ENCODE results near the gene PRPF38A. TPM values are rescaled to one million over a fixed set of nuclear protein-coding genes. Genes with fewer than 3 reads are reported as not detected.

Gene PRPF38A
- polyA plus RNA-seq, 1 of the 3 experiments (the other 2 are of a cell fraction): 24.3 TPM

- TF ChIP-seq REST (IDR thresholded peaks at IDR 0.05; ENCODE audit: low read depth, low read length): no peak
- no peak for TF ChIP-seq PBX3 (IDR thresholded peaks at IDR 0.05)
- no peak for TF ChIP-seq SIN3A (IDR thresholded peaks at IDR 0.05; ENCODE audit: borderline replicate concordance, low read depth, low read length)
- no peak for TF ChIP-seq JUND (IDR thresholded peaks at IDR 0.05)
- no peak for TF ChIP-seq MAX (IDR thresholded peaks at IDR 0.05; ENCODE audit: low read depth)
- TF ChIP-seq TAF1 (IDR thresholded peaks at IDR 0.05; ENCODE audit: borderline replicate concordance, low read depth, low read length): no peak
- TF ChIP-seq RCOR1 (IDR thresholded peaks at IDR 0.05; ENCODE audit: low read length): no peak
- no peak for TF ChIP-seq USF2 (IDR thresholded peaks at IDR 0.05; ENCODE audit: borderline replicate concordance, low read depth, low read length)
Observed at GRCh38 chr1:52427152-52427551, 22.8 kb downstream of the PRPF38A start (continued).

GRCh38 chr1:52432807-52433206 is 28.4 kb downstream of the PRPF38A start:
- Histone ChIP-seq H3K9ac (no peak overlapping the region), H3K79me2 (ENCODE audit: insufficient read depth) (no peaks in the 10 kb centered on the region), H3K9me2 (no peaks in the 10 kb centered on the region), H3K9me3 (no peaks in the 10 kb centered on the region), H3K4me2 (no peak overlapping the region), H3K4me1 (ENCODE audit: control insufficient read depth in 1 of 2, insufficient read depth in 2 of 2, low read depth in 1 of 2, low read length in 1 of 2) (no peaks in the 10 kb centered on the region), H3K4me3 (ENCODE audit: low read depth in 2 of 2, low read length in 1 of 2) (no peak overlapping the region), H4K20me1 (ENCODE audit: insufficient read depth) (no peaks in the 10 kb centered on the region), H2AFZ (ENCODE audit: low read depth) (no peak overlapping the region), H3F3A (replicated peaks; ENCODE audit: insufficient read depth) (no peaks in the 10 kb centered on the region), H3K27me3 (ENCODE audit: insufficient read depth) (no peaks in the 10 kb centered on the region), H3K27ac (ENCODE audit: low read depth in 2 of 2, low read length in 1 of 2) (no peak overlapping the region), H3K36me3 (replicated peaks in 1 of 2; ENCODE audit: control insufficient read depth in 1 of 2, insufficient read depth in 2 of 2, low read length in 1 of 2) (peaks cover 34 to 48% of the 10 kb centered on the region in 2 experiments)
- no peak for TF ChIP-seq YY1 (IDR thresholded peaks at IDR 0.05; ENCODE audit: low read depth)
- TF ChIP-seq MAX (IDR thresholded peaks at IDR 0.05; ENCODE audit: low read depth): no peak
- no peak for TF ChIP-seq REST (IDR thresholded peaks at IDR 0.05; ENCODE audit: low read depth, low read length)
- no peak for TF ChIP-seq CTCF (IDR thresholded peaks at IDR 0.05)
- no peak for TF ChIP-seq SIN3A (IDR thresholded peaks at IDR 0.05; ENCODE audit: borderline replicate concordance, low read depth, low read length)
- no peak for TF ChIP-seq USF2 (IDR thresholded peaks at IDR 0.05; ENCODE audit: borderline replicate concordance, low read depth, low read length)
- TF ChIP-seq PBX3 (IDR thresholded peaks at IDR 0.05): no peak
- TF ChIP-seq EP300 (IDR thresholded peaks at IDR 0.05; ENCODE audit: borderline replicate concordance in 1 of 2, low read depth in 1 of 2, low read length in 1 of 2): no peak
- no peak for TF ChIP-seq TAF1 (IDR thresholded peaks at IDR 0.05; ENCODE audit: borderline replicate concordance, low read depth, low read length)
- no peak for TF ChIP-seq JUND (IDR thresholded peaks at IDR 0.05)
- no peak for DNase-seq
- WGBS (ENCODE audit: low lambda C conversion rate): 98% methylated on average over 8 of the region's 8 CpGs
- ChIA-PET CTCF (no interaction called here), POLR2A (no interaction called here)

All from SK-N-SH (cell line).